Nephron (organoid): ENCODE data around the gene RALGDS.
A peak's percentile ranks its signal among the peaks of the same experiment; 100 is the strongest.

Experiments used
- H3K27ac Mint-ChIP-seq, 3 experiments: 2 replicates each; pipeline ENCODE4 v1.8.0; 2020; ENCODE audit warnings: mixed read lengths in 3 of 3, mild to moderate bottlenecking in 2 of 3, moderate library complexity in 1 of 3
- H3K27me3 Mint-ChIP-seq: 2 replicates; pipeline ENCODE4 v1.8.0; 2021; ENCODE audit warnings: low read depth, mild to moderate bottlenecking, moderate library complexity, mixed read lengths
- H3K36me3 Mint-ChIP-seq: 2 replicates; pipeline ENCODE4 v1.8.0; 2020; ENCODE audit warnings: low read depth, mixed read lengths
- H3K4me1 Mint-ChIP-seq: 2 replicates; pipeline ENCODE4 v1.8.0; 2020; ENCODE audit warnings: mixed read lengths
- H3K4me3 Mint-ChIP-seq, 3 experiments: 2 replicates each; pipeline ENCODE4 v1.8.0; 2020; ENCODE audit warnings: mild to moderate bottlenecking in 3 of 3, mixed read lengths in 3 of 3, moderate library complexity in 2 of 3
- H3K9me3 Mint-ChIP-seq: 2 replicates; pipeline ENCODE4 v1.8.0; 2020; ENCODE audit warnings: mixed read lengths
- CTCF ChIP-seq, 3 experiments: fragments of 200-600 bp; sonication (generic); IDR thresholded peaks; one replicate each; pipeline ENCODE4 v1.5.0; 2021; ENCODE audit warnings: antibody characterized with exemption in 3 of 3; ENCODE audit not compliant: unreplicated experiment in 3 of 3

Gene RALGDS

GRCh38 chr9:133167096-133167730 lies 46.2 kb upstream of the RALGDS start:
- H3K4me3 Mint-ChIP-seq: no peak overlapping the region
- H3K36me3 Mint-ChIP-seq: no peaks in the 10 kb centered on the region
- no peak overlapping the region for H3K27ac Mint-ChIP-seq
- no peak for TF ChIP-seq CTCF (IDR thresholded peaks at IDR 0.05; ENCODE audit: unreplicated experiment in 3 of 3)
- peaks cover 4% of the 10 kb centered on the region for H3K4me1 Mint-ChIP-seq
- H3K27me3 Mint-ChIP-seq: peaks cover 13% of the 10 kb centered on the region
- H3K9me3 Mint-ChIP-seq: no peaks in the 10 kb centered on the region

- no peak for TF ChIP-seq CTCF (IDR thresholded peaks at IDR 0.05; ENCODE audit: unreplicated experiment in 3 of 3)
- H3K9me3 Mint-ChIP-seq: no peaks in the 10 kb centered on the region
- H3K27me3 Mint-ChIP-seq: peaks cover 12% of the 10 kb centered on the region
Measured at GRCh38 chr9:133166392-133166791, 45.4 kb upstream of the RALGDS start.

GRCh38 chr9:133165452-133165730 lies 44.4 kb upstream of the RALGDS start:
- H3K4me3 Mint-ChIP-seq: peak overlapping the region in 2 of 3 experiments; percentile 35 to 61
- no peaks in the 10 kb centered on the region for H3K36me3 Mint-ChIP-seq
- H3K4me1 Mint-ChIP-seq: peaks cover 9% of the 10 kb centered on the region
- peak overlapping the region in 1 of 3 experiments; percentile 42 for H3K27ac Mint-ChIP-seq
- H3K27me3 Mint-ChIP-seq: peaks cover 19% of the 10 kb centered on the region
- H3K9me3 Mint-ChIP-seq: no peaks in the 10 kb centered on the region
- TF ChIP-seq CTCF (IDR thresholded peaks at IDR 0.05; ENCODE audit: unreplicated experiment in 3 of 3): no peak

More at GRCh38 chr9:133166392-133166791, 45.4 kb upstream of the RALGDS start:
- H3K4me1 Mint-ChIP-seq: peaks cover 4% of the 10 kb centered on the region
- H3K4me3 Mint-ChIP-seq: no peak overlapping the region
- no peaks in the 10 kb centered on the region for H3K36me3 Mint-ChIP-seq
- no peak overlapping the region for H3K27ac Mint-ChIP-seq

GRCh38 chr9:133164191-133164590 lies 43.2 kb upstream of the RALGDS start:
- Mint-ChIP-seq H3K27me3 (peaks cover 21% of the 10 kb centered on the region), H3K4me3 (peak overlapping the region; percentile 75 to 78 (median 77)), H3K27ac (no peak overlapping the region), H3K4me1 (peaks cover 9% of the 10 kb centered on the region), H3K36me3 (no peaks in the 10 kb centered on the region), H3K9me3 (no peaks in the 10 kb centered on the region)
- TF ChIP-seq CTCF (IDR thresholded peaks at IDR 0.05; ENCODE audit: unreplicated experiment in 3 of 3): no peak

GRCh38 chr9:133163504-133164172 lies 42.6 kb upstream of the RALGDS start, which contains the start of gene GBGT1:
TSS of gene GBGT1 (minus strand) at chr9:133163914. CDS start at chr9:133162412, 1,502 bp downstream.
- no peak for TF ChIP-seq CTCF (IDR thresholded peaks at IDR 0.05; ENCODE audit: unreplicated experiment in 3 of 3)
- H3K4me1 Mint-ChIP-seq: peaks cover 9% of the 10 kb centered on the region
- no peaks in the 10 kb centered on the region for H3K36me3 Mint-ChIP-seq
- peak within 1 kb of the TSS; percentile 75 to 78 (median 77) for H3K4me3 Mint-ChIP-seq
- H3K9me3 Mint-ChIP-seq: no peaks in the 10 kb centered on the region
- peaks cover 21% of the 10 kb centered on the region for H3K27me3 Mint-ChIP-seq
- H3K27ac Mint-ChIP-seq: no peak within 1 kb of the TSS
